HepG2 (cell line): ENCODE measurements around the gene VEPH1. TPM values are rescaled to one million over a fixed set of nuclear protein-coding genes. Genes with fewer than 3 reads are reported as not detected.

Experiments
- ATAC-seq: fragments of 200-7000 bp; cut with Tn5 transposase; 3 replicates; pipeline ENCODE4 v1.9.1; 2020; ENCODE audit warnings: mild to moderate bottlenecking, moderate library complexity
- BruUV-seq: library from RNA; stranded (reverse); fragments of 400-500 nt; replicated peaks from 2 replicates; lab custom pipeline; 2021; lab: Mats Ljungman, UMichigan
- CTCF ChIA-PET: fragments of 300-600 bp; formaldehyde crosslinking; extraction: SDS; loops from one replicate; lab custom pipeline; 2021; ENCODE audit warnings: low total read pairs, inconsistent platforms, low intra/inter-chr PET ratio; lab: Yijun Ruan, JAX
- POLR2A ChIA-PET: fragments of 350-600 bp; sonication (Branson Sonifier 250); formaldehyde crosslinking; loops from one replicate; lab custom pipeline; 2020; ENCODE audit warnings: antibody characterized with exemption, inconsistent platforms; lab: Yijun Ruan, JAX
- DNase-seq: peaks from one replicate; pipeline ENCODE4 v3.0.0-alpha.2; 2015; ENCODE audit warnings: low spot score
- FAIRE-seq: peaks from 3 replicates; lab custom pipeline; 2011; peaks lifted over from hg19 to GRCh38; lab: Jason Lieb, UNC
- H2AFZ ChIP-seq: one replicate; pipeline ENCODE4 v1.6.1; 2011; ENCODE audit warnings: low read length, inconsistent platforms
- H3K27ac ChIP-seq: fragments of 300-600 bp; 3 replicates; pipeline ENCODE4 v1.8.0; 2011; ENCODE audit warnings: mixed run types, mild to moderate bottlenecking, mixed read lengths, low read length, inconsistent platforms; ENCODE audit not compliant: insufficient read depth; ENCODE audit errors: extremely low read length
- H3K27me3 ChIP-seq, 2 experiments: fragments of 200-600 bp in 1 of 2; 2 replicates in 1 of 2; 3 replicates in 1 of 2; pipeline versions ENCODE4 v1.6.0 to v1.8.0; 2011; ENCODE audit warnings: low read length in 2 of 2, mild to moderate bottlenecking in 2 of 2, moderate library complexity in 2 of 2, inconsistent platforms in 1 of 2; ENCODE audit not compliant: insufficient read depth in 2 of 2, control insufficient read depth in 1 of 2
- H3K36me3 ChIP-seq, 2 experiments: fragments of 200-600 bp in 1 of 2; replicated peaks in 1 of 2; 2 replicates in 1 of 2; 3 replicates in 1 of 2; pipeline versions ENCODE4 v1.5.1 to v1.8.0; 2011; ENCODE audit warnings: low read length in 2 of 2, inconsistent platforms in 1 of 2; ENCODE audit not compliant: insufficient read depth in 2 of 2, control insufficient read depth in 1 of 2
- H3K4me1 ChIP-seq: 2 replicates; pipeline ENCODE4 v1.5.1; 2012; ENCODE audit warnings: low read length, inconsistent platforms; ENCODE audit not compliant: insufficient read depth
- H3K4me2 ChIP-seq: 2 replicates; pipeline ENCODE4 v1.6.0; 2011; ENCODE audit warnings: low read depth, low read length, inconsistent platforms
- H3K4me3 ChIP-seq, 3 experiments: fragments of 200-600 bp in 1 of 3; sonication (generic), shearing (Covaris generic) in 1 of 3; replicated peaks in 1 of 3; 2 replicates each; pipeline ENCODE4 v1.5.1; 2011 to 2016; ENCODE audit warnings: low read length in 3 of 3, inconsistent platforms in 2 of 3, low read depth in 2 of 3, mild to moderate bottlenecking in 2 of 3, control low read depth in 1 of 3, mixed read lengths in 1 of 3; ENCODE audit not compliant: insufficient read depth in 1 of 3
- H3K79me2 ChIP-seq: one replicate; pipeline ENCODE4 v1.6.1; 2011; ENCODE audit warnings: low read length, inconsistent platforms; ENCODE audit not compliant: insufficient read depth
- H3K9ac ChIP-seq: 2 replicates; pipeline ENCODE4 v1.6.0; 2011; ENCODE audit warnings: mild to moderate bottlenecking, low read depth, low read length, inconsistent platforms; ENCODE audit not compliant: insufficient read depth
- H3K9me3 ChIP-seq: 2 replicates; pipeline ENCODE4 v1.5.1; 2012; ENCODE audit warnings: mild to moderate bottlenecking, low read length
- H4K20me1 ChIP-seq: 2 replicates; pipeline ENCODE4 v1.6.0; 2011; ENCODE audit warnings: inconsistent platforms, mild to moderate bottlenecking, low read length, moderate library complexity; ENCODE audit not compliant: insufficient read depth
- CC2D1A ChIP-seq: sonication (generic); formaldehyde crosslinking; IDR thresholded peaks from 2 replicates; pipeline ENCODE4 v1.8.1; 2023; ENCODE audit warnings: mild to moderate bottlenecking, missing genetic modification reagents
- GTF2F1 ChIP-seq: fragments of 150-350 bp; IDR thresholded peaks from 2 replicates; pipeline ENCODE4 v1.6.1; 2014; ENCODE audit warnings: low read length
- SRSF1 ChIP-seq: fragments of 200-400 bp; formaldehyde crosslinking; optimal IDR thresholded peaks from 2 replicates; pipeline ENCODE3; 2017; ENCODE audit warnings: mild to moderate bottlenecking, low read depth, low read length, moderate library complexity
- ZNF207 ChIP-seq: fragments of 450-650 bp; IDR thresholded peaks from 2 replicates; pipeline ENCODE4 v1.6.1; 2016; ENCODE audit warnings: antibody characterized with exemption, borderline replicate concordance
- in situ Hi-C: cut with HindIII; loops from 2 replicates; pipeline ENCODE4 v1.10.0; 2017; ENCODE audit warnings: low pct_unique_long_range_greater_than_20kb; ENCODE audit not compliant: extremely low pct_ligation_motif_present
- intact Hi-C: fragments of 100-400 bp; cut with micrococcal nuclease; formaldehyde crosslinking; loops from one replicate; pipeline ENCODE4 v1.10.0; 2022; ENCODE audit not compliant: unreplicated experiment
- polyA plus RNA-seq, 8 experiments: library from polyadenylated mRNA; depleted of rRNA in 3 of 8; stranded (reverse) in 7 of 8; unstranded in 1 of 8; fragments of >200 nt; fragmentation: Illumina TruSeq in 4 of 8; extraction: Trizol in 4 of 8; gene quantifications; 2 replicates each; pipeline versions ENCODE4 v1.2.1 to v1.2.3, GENCODE V29; 2011 to 2016; ENCODE audit warnings: low read depth in 4 of 8, missing spikeins in 1 of 8, mixed read lengths in 1 of 8; ENCODE audit not compliant: insufficient read depth in 1 of 8
- total RNA-seq, 5 experiments: library from RNA; depleted of rRNA; stranded (reverse); fragments of >200 nt; fragmentation: Illumina TruSeq; extraction: Trizol; gene quantifications; 2 replicates each; pipeline ENCODE4 v1.2.3, GENCODE V29; 2016; ENCODE audit warnings: low read depth in 1 of 5
- TF ChIP-seq, protein P1 (sequence below), 2 experiments: IDR thresholded peaks; 2 replicates each; pipeline ENCODE4 v1.6.1; 2011 to 2012; ENCODE audit warnings: low read length in 2 of 2, borderline replicate concordance in 1 of 2, low read depth in 1 of 2, mild to moderate bottlenecking in 1 of 2, moderate library complexity in 1 of 2
- TF ChIP-seq, protein P2 (sequence below): sonication (generic); formaldehyde crosslinking; IDR thresholded peaks from 2 replicates; pipeline ENCODE4 v1.5.1; 2020; ENCODE audit warnings: mild to moderate bottlenecking, moderate library complexity, missing genetic modification reagents
- TF ChIP-seq, protein P3 (sequence below): IDR thresholded peaks from 2 replicates; pipeline ENCODE4 v1.6.1; 2012; ENCODE audit warnings: low read length, improper control_type of control experiment

VEPH1 gene
- total and polyA plus RNA-seq, 2 of the 13 experiments (the other 11 are each of a cell fraction or from before 2014, with no cell fraction given) = not detected

DNA sequence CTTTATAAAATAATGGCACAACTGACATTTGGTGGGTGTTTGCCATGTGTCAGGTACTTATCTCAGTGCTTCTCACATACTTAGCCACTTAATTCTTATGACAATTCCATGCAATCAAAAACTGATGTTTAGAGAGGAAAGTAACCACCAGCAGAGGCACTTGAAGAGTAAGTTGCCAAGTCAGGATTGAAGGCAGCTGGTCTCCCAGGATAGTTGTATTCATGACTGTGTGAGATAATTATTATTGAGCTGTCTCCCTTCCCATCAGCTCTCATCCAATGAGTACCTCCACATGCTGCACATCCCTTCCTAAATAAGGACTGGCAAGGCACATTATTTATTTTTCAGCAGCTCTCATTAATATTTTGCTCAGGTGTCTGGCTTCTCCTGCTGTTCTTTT is 4.8 kb downstream of the VEPH1 start:
- Histone ChIP-seq H2AFZ (no peak overlapping the region), H3K9ac (no peak overlapping the region), H3K9me3 (no peaks in the 10 kb centered on the region), H3K79me2 (no peaks in the 10 kb centered on the region), H3K27ac (no peak overlapping the region), H3K4me2 (no peak overlapping the region), H3K36me3 (no peaks in the 10 kb centered on the region), H3K4me3 (no peak overlapping the region), H3K27me3 (no peaks in the 10 kb centered on the region; a peak in 1 of 5 replicates), H4K20me1 (no peaks in the 10 kb centered on the region), H3K4me1 (peaks cover 14% of the 10 kb centered on the region)
- FAIRE-seq (no peak), ATAC-seq (no peak), DNase-seq (no peak)
- in situ Hi-C loops (no loop called here), intact Hi-C loops (no loop called here)
- ChIA-PET POLR2A (no interaction called here), CTCF (no interaction called here)
- no TSS peak for BruUV-seq
- TF ChIP-seq, protein P1, sequence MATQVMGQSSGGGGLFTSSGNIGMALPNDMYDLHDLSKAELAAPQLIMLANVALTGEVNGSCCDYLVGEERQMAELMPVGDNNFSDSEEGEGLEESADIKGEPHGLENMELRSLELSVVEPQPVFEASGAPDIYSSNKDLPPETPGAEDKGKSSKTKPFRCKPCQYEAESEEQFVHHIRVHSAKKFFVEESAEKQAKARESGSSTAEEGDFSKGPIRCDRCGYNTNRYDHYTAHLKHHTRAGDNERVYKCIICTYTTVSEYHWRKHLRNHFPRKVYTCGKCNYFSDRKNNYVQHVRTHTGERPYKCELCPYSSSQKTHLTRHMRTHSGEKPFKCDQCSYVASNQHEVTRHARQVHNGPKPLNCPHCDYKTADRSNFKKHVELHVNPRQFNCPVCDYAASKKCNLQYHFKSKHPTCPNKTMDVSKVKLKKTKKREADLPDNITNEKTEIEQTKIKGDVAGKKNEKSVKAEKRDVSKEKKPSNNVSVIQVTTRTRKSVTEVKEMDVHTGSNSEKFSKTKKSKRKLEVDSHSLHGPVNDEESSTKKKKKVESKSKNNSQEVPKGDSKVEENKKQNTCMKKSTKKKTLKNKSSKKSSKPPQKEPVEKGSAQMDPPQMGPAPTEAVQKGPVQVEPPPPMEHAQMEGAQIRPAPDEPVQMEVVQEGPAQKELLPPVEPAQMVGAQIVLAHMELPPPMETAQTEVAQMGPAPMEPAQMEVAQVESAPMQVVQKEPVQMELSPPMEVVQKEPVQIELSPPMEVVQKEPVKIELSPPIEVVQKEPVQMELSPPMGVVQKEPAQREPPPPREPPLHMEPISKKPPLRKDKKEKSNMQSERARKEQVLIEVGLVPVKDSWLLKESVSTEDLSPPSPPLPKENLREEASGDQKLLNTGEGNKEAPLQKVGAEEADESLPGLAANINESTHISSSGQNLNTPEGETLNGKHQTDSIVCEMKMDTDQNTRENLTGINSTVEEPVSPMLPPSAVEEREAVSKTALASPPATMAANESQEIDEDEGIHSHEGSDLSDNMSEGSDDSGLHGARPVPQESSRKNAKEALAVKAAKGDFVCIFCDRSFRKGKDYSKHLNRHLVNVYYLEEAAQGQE (IDR thresholded peaks at IDR 0.05; ENCODE audit: borderline replicate concordance in 1 of 2, low read depth in 1 of 2, low read length in 2 of 2) = no peak
- TF ChIP-seq, protein P2, sequence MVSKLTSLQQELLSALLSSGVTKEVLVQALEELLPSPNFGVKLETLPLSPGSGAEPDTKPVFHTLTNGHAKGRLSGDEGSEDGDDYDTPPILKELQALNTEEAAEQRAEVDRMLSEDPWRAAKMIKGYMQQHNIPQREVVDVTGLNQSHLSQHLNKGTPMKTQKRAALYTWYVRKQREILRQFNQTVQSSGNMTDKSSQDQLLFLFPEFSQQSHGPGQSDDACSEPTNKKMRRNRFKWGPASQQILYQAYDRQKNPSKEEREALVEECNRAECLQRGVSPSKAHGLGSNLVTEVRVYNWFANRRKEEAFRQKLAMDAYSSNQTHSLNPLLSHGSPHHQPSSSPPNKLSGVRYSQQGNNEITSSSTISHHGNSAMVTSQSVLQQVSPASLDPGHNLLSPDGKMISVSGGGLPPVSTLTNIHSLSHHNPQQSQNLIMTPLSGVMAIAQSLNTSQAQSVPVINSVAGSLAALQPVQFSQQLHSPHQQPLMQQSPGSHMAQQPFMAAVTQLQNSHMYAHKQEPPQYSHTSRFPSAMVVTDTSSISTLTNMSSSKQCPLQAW (CRISPR knock-in tag) = no peak
- TF ChIP-seq SRSF1 (no peak), GTF2F1 (no peak), ZNF207 (no peak), CC2D1A (no peak)
- TF ChIP-seq, protein P3, sequence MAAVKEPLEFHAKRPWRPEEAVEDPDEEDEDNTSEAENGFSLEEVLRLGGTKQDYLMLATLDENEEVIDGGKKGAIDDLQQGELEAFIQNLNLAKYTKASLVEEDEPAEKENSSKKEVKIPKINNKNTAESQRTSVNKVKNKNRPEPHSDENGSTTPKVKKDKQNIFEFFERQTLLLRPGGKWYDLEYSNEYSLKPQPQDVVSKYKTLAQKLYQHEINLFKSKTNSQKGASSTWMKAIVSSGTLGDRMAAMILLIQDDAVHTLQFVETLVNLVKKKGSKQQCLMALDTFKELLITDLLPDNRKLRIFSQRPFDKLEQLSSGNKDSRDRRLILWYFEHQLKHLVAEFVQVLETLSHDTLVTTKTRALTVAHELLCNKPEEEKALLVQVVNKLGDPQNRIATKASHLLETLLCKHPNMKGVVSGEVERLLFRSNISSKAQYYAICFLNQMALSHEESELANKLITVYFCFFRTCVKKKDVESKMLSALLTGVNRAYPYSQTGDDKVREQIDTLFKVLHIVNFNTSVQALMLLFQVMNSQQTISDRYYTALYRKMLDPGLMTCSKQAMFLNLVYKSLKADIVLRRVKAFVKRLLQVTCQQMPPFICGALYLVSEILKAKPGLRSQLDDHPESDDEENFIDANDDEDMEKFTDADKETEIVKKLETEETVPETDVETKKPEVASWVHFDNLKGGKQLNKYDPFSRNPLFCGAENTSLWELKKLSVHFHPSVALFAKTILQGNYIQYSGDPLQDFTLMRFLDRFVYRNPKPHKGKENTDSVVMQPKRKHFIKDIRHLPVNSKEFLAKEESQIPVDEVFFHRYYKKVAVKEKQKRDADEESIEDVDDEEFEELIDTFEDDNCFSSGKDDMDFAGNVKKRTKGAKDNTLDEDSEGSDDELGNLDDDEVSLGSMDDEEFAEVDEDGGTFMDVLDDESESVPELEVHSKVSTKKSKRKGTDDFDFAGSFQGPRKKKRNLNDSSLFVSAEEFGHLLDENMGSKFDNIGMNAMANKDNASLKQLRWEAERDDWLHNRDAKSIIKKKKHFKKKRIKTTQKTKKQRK = no peak
